ENCODE measurements around the gene CADPS.

- TF ChIP-seq CTCF (IDR thresholded peaks at IDR 0.05) (no peak), ZFX (IDR thresholded peaks at IDR 0.05; ENCODE audit: borderline replicate concordance) (no peak)
Measured at GRCh38 chr3:62415312-62415801, 459.9 kb downstream of the CADPS start.

Data from 22Rv1 (cell line).